Renal cortical epithelial cell (primary cell): ENCODE data around the gene ZFP42. TPM values are rescaled to one million over a fixed set of nuclear protein-coding genes. Genes with fewer than 3 reads are reported as not detected.
"Not testable (repeated sequence)": the region's sequence is repeated elsewhere in the genome, so short reads cannot be mapped to it uniquely, and the experiment has no call there.

Experiments used
- DNase-seq: peaks from one replicate; pipeline ENCODE4 v3.0.0-alpha.2; 2011; ENCODE audit warnings: low read depth
- total RNA-seq: library from RNA; depleted of rRNA; stranded (reverse); fragments of >200 nt; gene quantifications from 2 replicates; pipeline ENCODE4 v1.2.3, GENCODE V29; 2014

The ZFP42 gene
- total RNA-seq: 0.10 and 0.17 TPM in 2 replicates

- DNase-seq: no peak
These were observed at the start of gene ZFP42 for GRCh38 chr4:187995322-187996207. ZFP42 (plus strand) TSS chr4:187995771; CDS start chr4:188002808, 7,037 bp downstream.

DNA sequence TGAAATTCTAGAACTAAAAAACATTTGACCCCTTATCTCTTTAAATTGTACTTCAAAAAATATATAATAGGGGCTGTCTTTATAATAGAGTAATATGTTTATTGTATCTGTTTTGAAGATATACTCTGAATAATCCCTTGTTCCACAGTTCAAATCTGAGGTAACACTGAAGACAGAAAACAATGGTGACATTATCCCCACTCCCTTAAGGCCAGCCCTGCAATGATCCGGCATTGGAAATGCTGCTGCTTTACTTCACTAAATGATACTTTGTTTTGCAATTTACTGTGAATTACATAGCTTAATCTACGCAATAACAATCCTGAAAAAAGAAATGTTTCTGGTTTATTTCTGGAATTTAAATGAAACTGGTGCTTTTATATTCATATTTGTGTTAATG lies 34.4 kb upstream of the ZFP42 start:
- no peak for DNase-seq

DNA sequence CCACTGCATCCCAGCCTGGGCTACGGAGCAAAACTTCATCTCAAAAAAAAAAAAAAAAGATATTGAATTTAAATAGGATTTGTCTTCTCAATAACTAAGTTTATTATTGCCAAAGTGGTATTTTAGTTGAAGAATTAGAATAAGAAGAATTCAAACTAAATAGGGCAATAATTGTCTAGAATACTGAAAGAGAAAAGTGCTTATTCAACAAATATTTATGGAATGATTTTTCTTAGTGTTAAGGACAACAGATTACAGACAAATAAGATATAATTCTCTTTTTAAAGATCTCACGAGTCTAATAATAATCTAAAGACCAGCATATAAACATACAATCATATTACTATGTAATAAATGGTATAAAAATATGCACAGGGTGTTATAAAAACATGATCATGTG lies 33.6 kb upstream of the ZFP42 start:
- no peak for DNase-seq

GRCh38 chr4:187962926-187963325 lies 32.6 kb upstream of the ZFP42 start:
- DNase-seq: no peak

GRCh38 chr4:187965726-187966125 lies 29.8 kb upstream of the ZFP42 start:
- DNase-seq: no peak

DNA sequence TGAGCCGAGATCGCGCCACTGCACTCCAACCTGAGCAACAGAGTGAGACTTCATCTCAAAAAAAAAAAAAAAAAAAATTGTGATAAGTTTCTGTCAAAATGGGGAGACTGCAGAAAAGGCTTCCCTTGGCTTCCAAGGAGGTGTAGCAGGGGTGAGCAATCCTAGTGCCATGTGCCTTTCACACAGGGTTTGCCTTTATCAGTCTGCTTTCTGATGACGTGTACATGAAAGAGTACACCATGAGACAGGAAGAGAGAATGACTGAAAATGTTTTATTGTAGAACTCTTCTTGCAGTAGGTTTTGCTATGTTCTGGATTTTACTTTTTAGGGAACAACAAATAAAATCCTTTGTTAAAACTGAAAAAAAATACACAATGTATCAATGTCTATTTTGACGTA lies 23.4 kb upstream of the ZFP42 start:
- no peak for DNase-seq

DNA sequence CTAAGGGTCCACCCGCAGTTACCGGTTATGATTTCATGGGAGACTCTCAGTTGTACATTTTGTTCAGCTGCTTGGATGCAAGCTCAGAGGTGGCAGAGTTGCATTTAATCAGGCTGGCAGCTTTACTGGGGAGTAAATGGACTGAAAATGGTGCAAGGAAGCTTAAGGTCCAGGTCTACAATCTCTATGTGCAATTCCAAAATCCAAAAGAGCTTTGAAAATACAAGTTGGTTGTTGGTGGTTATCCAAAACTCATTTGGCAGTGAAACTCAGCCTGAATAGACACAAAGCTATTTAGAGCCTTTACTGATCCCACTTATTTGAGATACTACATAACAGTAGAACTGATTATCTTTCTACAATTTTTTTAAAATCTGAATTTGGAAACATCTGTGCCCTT lies 11.8 kb upstream of the ZFP42 start:
- no peak for DNase-seq

DNA sequence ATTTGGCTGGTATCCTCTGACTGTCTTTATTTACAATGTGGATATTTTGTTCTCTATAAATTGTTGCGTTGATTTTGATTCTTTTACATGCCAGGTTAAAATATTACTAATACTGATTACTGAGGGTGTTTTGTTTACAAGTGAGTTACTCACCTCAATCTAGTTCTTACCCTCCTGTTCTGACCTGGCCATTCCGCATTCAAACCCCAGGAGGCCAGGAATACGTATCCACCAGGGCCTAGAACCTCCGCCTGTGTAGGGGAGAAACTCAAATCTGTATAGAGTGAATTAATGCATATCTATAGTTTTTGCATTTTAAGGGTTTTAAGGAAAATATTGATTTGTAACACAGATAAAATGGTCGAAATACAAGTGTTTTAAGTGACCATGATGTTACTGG lies 2.6 kb upstream of the ZFP42 start:
- no peak for DNase-seq

- DNase-seq: no peak
These were observed 1.7 kb upstream of the ZFP42 start for GRCh38 chr4:187993827-187994226.

- no peak for DNase-seq
These were observed 1.1 kb downstream of the ZFP42 start for GRCh38 chr4:187996502-187997177.

DNA sequence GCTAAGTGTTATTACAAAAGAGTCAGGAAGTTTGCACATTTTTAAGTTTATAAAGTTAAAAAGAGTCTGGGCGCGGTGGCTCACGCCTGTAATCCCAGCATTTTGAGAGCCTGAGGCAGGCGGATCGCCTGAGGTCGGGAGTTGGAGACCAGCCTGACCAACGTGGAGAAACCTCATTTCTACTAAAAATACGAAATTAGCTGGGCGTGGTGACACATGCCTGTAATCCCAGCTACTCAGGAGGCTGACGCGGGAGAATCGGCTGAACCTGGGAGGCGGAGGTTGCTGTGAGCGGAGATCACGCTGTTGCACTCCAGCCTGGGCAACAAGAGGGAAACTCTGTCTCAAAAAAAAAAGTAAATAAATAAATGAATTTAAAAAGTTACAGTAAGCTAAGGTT lies 2.4 kb downstream of the ZFP42 start:
- DNase-seq: not testable (repeated sequence)

GRCh38 chr4:187999406-187999932 lies 3.9 kb downstream of the ZFP42 start:
- DNase-seq: no peak

DNA sequence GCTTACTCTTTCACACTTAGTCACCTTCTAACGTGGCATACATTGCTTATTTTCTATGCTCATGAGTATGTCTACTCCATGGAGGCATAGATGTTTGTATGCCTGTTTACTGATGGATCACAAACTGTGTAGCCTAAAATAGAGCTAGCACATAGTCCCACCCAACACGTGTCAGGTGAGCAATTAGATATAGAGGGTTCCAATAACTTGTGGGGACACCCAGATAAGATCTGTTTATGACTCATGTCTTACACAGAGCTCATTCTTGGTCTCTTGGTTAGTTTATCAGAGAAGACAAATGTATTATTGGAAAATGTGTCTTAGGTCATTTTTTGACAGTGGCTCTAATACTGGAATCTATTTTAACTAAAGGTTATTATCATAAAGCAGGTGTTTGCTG lies 6.8 kb downstream of the ZFP42 start:
- no peak for DNase-seq

DNA sequence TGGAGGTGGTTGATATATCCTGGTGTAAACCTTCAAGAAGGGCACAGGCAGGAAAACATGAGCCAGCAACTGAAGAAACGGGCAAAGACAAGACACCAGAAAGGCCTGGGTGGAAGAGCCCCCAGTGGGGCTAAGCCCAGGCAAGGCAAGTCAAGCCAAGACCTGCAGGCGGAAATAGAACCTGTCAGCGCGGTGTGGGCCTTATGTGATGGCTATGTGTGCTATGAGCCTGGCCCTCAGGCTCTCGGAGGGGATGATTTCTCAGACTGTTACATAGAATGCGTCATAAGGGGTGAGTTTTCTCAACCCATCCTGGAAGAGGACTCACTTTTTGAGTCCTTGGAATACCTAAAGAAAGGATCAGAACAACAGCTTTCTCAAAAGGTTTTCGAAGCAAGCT lies 7.2 kb downstream of the ZFP42 start:
- no peak for DNase-seq

- no peak for DNase-seq
These were observed 10.0 kb downstream of the ZFP42 start for GRCh38 chr4:188005561-188005960.

DNA sequence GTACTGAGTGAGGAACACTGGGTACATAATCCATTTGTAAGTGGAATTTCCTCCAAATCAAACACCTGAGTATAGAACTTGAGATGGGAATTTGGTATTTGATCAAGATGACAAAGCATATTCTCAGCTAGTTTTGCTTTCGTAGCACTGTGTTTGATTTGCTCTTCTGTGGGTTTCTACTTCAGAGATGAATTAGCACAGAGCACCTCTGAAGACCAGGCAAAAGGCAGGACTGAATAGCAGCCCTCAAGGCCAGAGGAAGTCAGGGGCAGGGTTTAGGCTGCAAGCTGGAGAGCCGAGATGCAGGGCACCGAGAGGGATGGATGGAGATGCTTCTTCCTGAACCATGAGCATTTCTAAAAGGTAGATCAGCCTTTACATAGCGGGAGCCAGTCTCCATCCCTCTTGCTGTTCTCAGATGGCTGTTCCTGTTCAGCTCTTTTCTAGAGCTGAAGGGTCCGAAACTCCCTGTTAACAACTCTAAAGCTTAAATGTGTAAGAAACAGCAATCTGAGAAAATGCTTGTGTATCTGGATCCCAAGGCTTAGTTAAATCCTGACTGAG lies 10.8 kb downstream of the ZFP42 start:
- DNase-seq: no peak

DNA sequence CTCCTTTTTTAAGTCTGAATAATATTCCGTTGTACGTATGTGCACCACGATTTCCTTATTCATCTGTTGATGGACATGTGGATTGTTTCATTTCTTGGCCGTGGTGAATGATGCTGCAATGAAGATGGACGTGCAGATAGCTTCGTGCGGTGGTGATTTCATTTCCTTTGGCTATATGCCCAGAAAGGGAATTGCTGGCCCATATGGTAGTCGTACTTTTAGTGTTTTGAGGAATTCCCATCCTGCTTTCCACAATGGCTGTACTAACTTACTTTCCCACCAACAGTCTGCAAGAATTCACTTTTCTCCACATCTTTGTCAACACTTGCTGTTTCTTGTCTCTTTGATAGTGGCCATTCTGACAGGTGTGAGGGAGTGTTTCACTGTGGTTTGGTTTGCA lies 12.8 kb downstream of the ZFP42 start:
- DNase-seq: no peak

DNA sequence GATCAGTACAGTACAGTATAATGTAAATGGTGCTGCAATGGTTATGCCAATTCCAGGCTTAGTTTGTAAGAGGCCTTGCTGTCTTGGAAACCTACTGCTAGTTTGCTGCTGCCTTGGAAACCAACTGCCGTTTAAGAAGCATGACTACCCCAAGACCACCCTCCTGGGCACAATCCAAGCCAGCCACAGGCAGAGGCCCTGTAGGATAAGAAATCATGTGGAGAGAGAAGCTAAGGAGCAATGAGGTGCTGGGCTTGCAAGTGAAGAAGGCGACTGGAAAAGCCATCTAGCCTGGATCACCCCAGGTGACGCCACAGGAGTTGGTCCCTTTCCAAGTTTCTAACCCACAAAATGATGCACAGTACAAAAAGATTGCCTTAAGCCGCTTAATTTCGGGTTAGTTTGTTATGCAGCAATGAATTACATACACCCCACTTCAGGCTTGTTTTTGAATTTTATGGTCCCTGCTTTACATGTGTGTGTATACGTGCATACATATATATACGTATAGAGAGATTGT lies 16.9 kb downstream of the ZFP42 start:
- DNase-seq: no peak

DNA sequence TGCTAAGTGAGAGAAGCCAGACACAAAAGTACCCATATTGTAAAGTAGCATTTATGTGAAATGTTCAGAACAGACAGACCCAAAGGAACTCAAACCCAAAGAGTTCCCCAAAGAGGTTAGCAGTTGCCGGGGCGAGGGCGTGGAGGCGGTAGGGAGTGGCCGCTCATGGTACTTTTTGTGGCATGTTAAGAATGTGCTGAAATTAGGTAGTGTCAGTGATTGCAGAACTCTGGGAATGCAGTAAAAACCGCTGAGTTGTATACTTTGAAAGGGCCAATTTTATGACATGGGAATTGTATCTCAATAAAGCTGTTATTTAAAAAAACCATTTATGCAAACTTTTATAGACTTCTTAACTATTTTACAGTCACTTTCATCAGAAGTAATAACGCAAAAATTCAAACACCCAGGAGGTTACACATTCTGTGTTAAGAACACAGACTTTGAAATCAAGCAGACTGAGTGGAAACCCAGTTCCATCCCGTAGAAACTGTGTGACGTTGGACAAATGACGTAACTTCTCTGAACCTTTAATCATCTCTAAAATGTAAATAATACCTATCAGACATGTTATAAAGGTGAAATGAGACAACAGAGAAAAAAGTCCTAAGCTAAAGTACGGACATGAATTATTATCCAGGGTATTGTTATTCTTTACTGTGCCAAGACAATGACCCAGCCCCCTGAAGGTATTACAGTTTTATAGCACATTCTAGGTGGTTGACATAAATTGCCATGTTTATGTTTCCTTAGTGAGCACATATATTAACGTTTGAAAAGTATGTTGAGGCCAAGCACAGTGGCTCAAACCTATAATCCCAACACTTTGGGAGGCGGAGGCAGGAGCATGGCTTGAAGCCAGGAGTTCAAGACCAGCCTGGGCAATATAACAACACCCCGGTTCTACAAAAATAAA lies 19.7 kb downstream of the ZFP42 start:
- peak; percentile 28 for DNase-seq

- DNase-seq: no peak
These were observed 21.2 kb downstream of the ZFP42 start for GRCh38 chr4:188016754-188017153.

DNA sequence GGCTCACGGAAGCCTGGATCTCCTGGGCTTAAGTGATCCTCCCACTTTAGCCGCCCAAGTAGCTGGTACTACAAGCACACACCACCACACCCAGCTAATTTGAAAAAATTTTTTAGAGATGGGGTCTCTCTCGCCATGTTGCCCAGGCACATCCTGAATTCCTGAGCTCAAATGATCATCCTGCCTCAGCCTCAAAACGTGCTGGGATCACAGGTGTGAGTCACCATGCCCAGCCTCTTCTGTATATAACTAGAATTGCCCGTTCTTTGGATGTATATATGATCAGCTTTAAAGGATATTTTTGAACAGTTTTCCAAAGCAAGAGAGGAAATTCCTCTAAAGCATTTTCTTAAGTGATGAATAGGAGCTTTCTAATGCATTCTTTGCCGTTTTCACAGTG lies 22.7 kb downstream of the ZFP42 start:
- DNase-seq: no peak
